Suppressor macrophage treated with lipopolysaccharide for 4 hours (primary cell): ENCODE measurements around the gene MED10.

ENCODE experiments used
- DNase-seq: peaks from one replicate; pipeline ENCODE4 v3.0.0-alpha.2; 2020

Gene MED10

GRCh38 chr5:6398570-6399230, 20.4 kb upstream of the MED10 start:
- no peak for DNase-seq

GRCh38 chr5:6397536-6398269, 19.4 kb upstream of the MED10 start:
- DNase-seq, result no peak

DNA sequence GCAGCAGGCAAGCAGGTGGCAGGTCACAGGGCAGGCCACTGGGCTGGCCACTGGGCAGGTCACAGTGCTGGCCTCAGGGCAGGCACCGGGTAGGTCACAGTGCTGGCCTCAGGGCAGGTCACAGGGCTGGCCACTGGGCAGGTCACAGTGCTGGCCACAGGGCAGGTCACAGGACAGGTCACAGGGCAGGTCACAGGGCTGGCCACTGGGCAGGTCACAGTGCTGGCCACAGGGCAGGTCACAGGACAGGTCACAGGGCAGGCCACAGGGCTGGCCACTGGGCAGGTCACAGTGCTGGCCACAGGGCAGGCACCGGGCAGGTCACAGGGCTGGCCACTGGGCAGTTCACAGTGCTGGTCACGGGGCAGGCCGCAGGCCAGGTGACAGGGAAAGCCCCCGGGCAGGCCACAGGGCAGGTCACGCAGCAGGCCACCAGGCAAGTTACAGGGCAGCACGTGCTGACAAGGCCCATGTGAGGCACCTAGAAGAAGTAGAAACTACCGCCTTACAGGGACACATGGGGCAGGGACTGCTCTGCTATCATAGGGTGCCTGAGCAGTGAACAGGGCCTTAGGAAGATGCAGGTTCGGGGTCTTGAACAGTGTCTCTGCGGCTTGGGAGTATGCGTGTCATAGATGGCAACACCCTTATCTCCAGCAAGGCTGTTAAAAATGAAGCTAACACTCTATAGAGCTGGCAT, 18.6 kb upstream of the MED10 start:
- DNase-seq, result no peak

- DNase-seq, result no peak
Observed at GRCh38 chr5:6396043-6396442, 17.7 kb upstream of the MED10 start.

GRCh38 chr5:6395621-6396020, 17.3 kb upstream of the MED10 start:
- no peak for DNase-seq

DNA sequence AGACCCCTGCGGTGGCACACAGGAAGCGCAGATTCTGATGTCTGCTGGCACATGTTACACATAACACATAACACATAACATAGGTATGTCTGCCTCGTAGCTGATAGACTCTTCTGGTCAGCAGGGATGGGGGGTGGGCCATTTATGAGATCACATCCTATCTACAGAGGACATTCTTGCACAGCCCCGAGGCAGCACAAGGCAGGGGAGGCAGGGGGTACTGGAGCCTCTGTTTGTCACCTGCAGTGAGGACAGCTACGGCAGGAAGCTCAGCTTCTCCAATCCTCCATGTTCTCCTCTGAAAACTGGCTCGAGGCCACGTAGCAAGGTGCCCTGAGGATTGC, 16.7 kb upstream of the MED10 start:
- no peak for DNase-seq

DNA sequence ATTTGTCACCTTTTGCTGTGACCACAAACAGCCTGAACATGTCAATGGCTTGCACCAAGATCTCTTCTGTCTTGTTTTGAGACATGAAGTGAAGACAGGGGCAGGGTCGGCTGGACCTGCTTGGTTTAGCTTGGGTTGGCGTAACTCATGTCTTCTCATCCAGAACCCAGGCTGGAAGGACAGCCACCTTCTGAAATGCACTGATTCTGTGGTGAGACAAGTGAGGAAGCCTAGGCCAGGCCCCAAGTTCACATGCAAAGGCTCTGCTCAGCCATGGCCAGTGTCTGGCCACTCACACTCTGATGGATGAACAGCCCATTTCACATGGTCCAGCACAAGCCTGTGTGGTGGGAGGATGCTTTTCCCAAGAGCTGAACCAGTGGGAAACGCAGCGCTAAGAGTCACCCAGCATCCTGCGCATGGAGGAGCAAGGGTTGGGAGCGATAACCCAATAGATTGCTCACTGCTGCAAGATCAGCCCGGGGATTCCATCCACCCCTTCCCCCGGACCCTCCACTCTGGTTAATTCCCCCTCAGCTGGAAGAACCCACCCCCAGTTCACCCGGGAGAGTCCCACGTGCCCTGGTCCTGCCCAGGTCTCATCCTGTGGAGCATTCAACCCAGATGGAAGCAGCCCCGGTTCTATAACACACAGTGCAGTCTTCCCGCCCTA, 16.2 kb upstream of the MED10 start:
- DNase-seq, result no peak

DNA sequence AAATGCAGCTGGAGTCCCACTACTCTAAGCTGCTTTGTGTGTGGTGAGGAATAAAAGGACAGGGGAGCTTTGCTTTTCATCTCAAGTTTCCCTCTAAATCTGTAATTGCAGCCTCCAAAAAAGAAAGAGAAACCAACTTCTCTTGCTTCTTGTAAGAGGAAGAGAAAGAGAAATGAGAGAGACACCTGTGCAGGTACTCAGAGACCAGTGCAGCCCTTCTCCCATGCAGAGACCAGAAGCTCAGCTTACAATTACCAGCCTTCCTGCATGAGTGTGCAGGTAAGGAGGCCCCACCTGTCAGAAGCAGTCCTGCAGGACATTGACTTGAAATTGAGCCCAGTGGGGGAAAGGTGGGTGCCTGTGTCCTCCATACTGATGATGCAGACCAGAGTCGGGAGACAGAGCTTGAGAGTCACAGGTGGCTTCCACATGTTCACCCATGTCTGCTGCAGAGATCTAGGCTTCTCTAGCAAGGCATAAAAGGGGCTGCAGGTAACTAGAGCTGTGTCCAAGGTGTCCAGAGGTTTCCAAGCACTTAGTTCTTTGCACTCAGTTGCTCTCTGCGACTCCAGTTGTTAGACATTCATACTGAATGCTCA, 15.3 kb upstream of the MED10 start:
- DNase-seq, result no peak

- no peak for DNase-seq
Observed at GRCh38 chr5:6392561-6392960, 14.2 kb upstream of the MED10 start.

DNA sequence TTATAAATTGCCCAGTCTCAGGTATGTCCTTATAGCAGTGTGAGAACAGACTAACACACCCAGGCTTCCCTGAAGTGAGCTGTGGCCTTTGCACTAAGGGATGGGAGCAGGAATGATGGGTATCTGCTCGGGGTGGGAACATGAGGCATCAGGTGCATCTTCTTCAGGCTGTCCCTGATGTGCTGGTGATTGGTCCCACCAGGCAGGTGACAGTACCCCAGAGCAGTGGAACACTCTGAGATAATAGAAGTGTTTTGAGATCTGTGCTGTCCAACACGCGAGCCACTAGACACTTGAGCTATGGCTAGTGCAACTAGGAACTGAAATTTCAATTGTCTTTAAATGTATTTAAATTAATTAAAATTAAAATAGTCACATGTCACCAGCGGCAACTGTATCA, 12.8 kb upstream of the MED10 start:
- DNase-seq, result no peak

- no peak for DNase-seq
Observed at GRCh38 chr5:6389946-6390530, 11.7 kb upstream of the MED10 start.

GRCh38 chr5:6389397-6389796, 11.1 kb upstream of the MED10 start:
- DNase-seq, result no peak

GRCh38 chr5:6387970-6388369, 9.6 kb upstream of the MED10 start:
- no peak for DNase-seq

GRCh38 chr5:6386271-6386670, 7.9 kb upstream of the MED10 start:
- DNase-seq, result no peak

GRCh38 chr5:6384856-6385255, 6.5 kb upstream of the MED10 start:
- no peak for DNase-seq

DNA sequence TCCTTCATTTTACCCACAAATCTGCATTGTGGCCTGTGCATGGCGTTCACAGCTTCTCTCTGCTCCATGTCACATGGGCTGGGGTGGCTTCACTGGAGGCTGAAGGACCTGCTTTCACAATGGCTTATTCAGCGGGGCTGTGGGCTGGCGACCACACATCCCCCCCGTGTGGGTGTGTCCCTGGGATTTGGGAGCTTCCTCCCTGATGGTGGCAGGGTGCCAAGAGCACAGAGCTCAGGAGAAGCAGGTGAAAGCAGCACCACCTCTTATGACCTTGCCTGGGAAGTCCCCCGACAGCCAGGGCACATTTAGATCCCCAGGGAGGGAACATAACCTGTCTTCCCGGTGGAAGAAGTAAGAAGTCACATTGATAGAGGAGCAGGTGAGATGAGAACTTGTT, 5.0 kb upstream of the MED10 start:
- no peak for DNase-seq

GRCh38 chr5:6379246-6379645, 899 bp upstream of the MED10 start:
- no peak for DNase-seq

GRCh38 chr5:6378766-6379103, 388 bp upstream of the MED10 start:
- DNase-seq, result no peak

DNA sequence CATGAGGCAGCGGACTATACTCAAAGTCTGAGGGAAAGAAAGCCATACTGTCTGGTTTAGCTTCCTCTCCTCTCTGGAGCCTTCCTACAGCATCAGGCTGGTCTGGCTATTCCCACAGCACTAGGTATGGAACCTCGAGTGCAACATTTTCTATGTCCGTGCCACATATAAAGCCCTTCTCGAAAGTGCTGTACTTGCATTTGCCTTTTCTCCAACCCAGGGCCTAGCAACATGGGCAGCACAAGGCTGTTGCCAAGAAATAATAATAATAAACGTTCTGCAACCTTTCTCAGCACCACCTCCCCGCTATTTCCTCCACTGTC, 804 bp downstream of the MED10 start:
- no peak for DNase-seq

DNA sequence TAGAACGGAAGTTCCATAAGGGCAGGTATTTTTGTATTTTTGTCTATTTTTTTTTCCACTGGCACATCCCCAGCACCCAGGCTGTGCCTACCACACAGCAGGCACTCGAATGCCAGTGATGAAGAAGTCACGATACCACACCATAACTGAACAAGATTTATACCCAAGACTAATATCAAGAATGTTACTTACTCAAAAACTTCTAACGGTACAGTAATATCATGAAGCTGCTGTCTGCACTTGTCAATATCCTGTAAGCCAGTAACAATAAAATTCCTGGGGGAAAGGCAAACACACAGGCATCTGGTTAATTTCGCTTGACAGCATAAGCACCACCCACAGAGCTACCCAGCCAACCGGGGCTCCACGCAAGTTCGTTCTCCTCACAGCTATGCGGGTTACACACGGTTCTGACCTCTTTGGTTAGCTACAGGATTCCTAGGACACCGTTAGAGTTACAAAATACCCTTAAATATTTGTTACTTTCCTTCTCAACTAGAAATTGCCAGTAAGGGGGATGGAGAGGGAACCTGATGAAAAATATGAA, 1.3 kb downstream of the MED10 start:
- DNase-seq, result no peak

GRCh38 chr5:6373081-6373846, 5.1 kb downstream of the MED10 start:
- no peak for DNase-seq
